ENCODE results near the gene SLC15A4.

GRCh38 chr12:128823916-128824839, at the start of gene SLC15A4:
- no peak for TF ChIP-seq NFRKB (IDR thresholded peaks at IDR 0.05; ENCODE audit: low read depth)
- no peak for TF ChIP-seq NCOA6 (IDR thresholded peaks at IDR 0.05)
- TF ChIP-seq RAD21 (CRISPR knock-in tag; conservative IDR thresholded peaks at IDR 0.05 in 1 of 2, IDR thresholded peaks at IDR 0.05 in 1 of 2) = no peak
- peak; percentile 27 to 36 (median 30); a peak in 3 of 6 replicates for TF ChIP-seq CTCF (IDR thresholded peaks at IDR 0.05 in 2 of 3, conservative IDR thresholded peaks at IDR 0.05 in 1 of 3; ENCODE audit: insufficient read depth in 2 of 3, low read depth in 1 of 3, low read length in 3 of 3)
- no peak for TF ChIP-seq MTA1 (IDR thresholded peaks at IDR 0.05; ENCODE audit: borderline replicate concordance)
- no peak for TF ChIP-seq JUND (IDR thresholded peaks at IDR 0.05; ENCODE audit: borderline replicate concordance, low read depth, low read length)
- TF ChIP-seq JUND (tag; IDR thresholded peaks at IDR 0.05; ENCODE audit: borderline replicate concordance, low read depth, low read length) = no peak
- no peak for TF ChIP-seq ZNF431 (CRISPR knock-in tag; IDR thresholded peaks at IDR 0.05)
- TF ChIP-seq CREB1 (IDR thresholded peaks at IDR 0.05) = no peak
- peak; percentile 39; the same call in 1 of the 2 replicates for TF ChIP-seq CREB1 (CRISPR knock-in tag; IDR thresholded peaks at IDR 0.05)
